ENCODE data around the gene ALG3. TPM values are rescaled to one million over a fixed set of nuclear protein-coding genes. Genes with fewer than 3 reads are reported as not detected.

The ALG3 gene
- total RNA-seq, 1 experiment from 2014 or later, result 62.2 TPM

- H3K4me1 Mint-ChIP-seq, result peaks cover 19 to 21% of the 10 kb centered on the region in 2 experiments
- peaks cover 0 to 8% (median 2%) of the 10 kb centered on the region in 3 experiments; a peak in 3 of 7 replicates for H3K36me3 Mint-ChIP-seq (ENCODE audit: insufficient read depth in 1 of 3, low read depth in 3 of 3)
- H3K4ac ChIP-seq (ENCODE audit: low read depth, low read length), result no peak overlapping the region
- no peak overlapping the region for H3K27ac Mint-ChIP-seq
- H3K9me3 Mint-ChIP-seq, result no peaks in the 10 kb centered on the region
- no peak overlapping the region for H2BK12ac ChIP-seq (ENCODE audit: insufficient read length, low read depth, low read length)
- peak overlapping the region; percentile 21 for H3K4me2 ChIP-seq (ENCODE audit: insufficient read depth, insufficient read length, low read length)
- H3K56ac ChIP-seq (ENCODE audit: insufficient read length, low read depth, low read length), result no peak overlapping the region
- H2BK5ac ChIP-seq (ENCODE audit: insufficient read length, low read length), result no peak overlapping the region
- no peaks in the 10 kb centered on the region for H3K9me3 ChIP-seq (ENCODE audit: control insufficient read depth, low read depth, low read length)
- H3K23ac ChIP-seq (ENCODE audit: insufficient read length, low read depth, low read length), result no peak overlapping the region
- H4K91ac ChIP-seq (ENCODE audit: insufficient read length, low read depth, low read length), result no peak overlapping the region
- no peak overlapping the region for H4K8ac ChIP-seq (replicated peaks; ENCODE audit: insufficient read length, low read depth, low read length)
- H3K27ac ChIP-seq (ENCODE audit: insufficient read length, low read depth, low read length), result no peak overlapping the region
- H2BK120ac ChIP-seq (ENCODE audit: low read depth, low read length, poor library complexity, severe bottlenecking), result no peak overlapping the region
- H3K79me2 ChIP-seq (ENCODE audit: insufficient read depth, low read length), result no peaks in the 10 kb centered on the region
- no peak overlapping the region for H3K9ac ChIP-seq (ENCODE audit: extremely low read depth, insufficient read length, low read length)
- H3K4me1 ChIP-seq (ENCODE audit: insufficient read depth, low read length), result no peaks in the 10 kb centered on the region
- H3K27me3 ChIP-seq (ENCODE audit: insufficient read depth, low read length), result peaks cover 14% of the 10 kb centered on the region; the same call in 1 of the 2 replicates
- no peak overlapping the region for H3K18ac ChIP-seq (ENCODE audit: insufficient read length, low read depth, low read length)
- H3T11ph ChIP-seq (ENCODE audit: low read length), result no peak overlapping the region
- H2AFZ ChIP-seq (ENCODE audit: low read length), result no peak overlapping the region
- H4K5ac ChIP-seq (ENCODE audit: insufficient read length, low read depth, low read length), result no peak overlapping the region
- no peaks in the 10 kb centered on the region for H4K20me1 ChIP-seq (ENCODE audit: control insufficient read depth, insufficient read depth, insufficient read length)
- no peak overlapping the region for H2AK5ac ChIP-seq (ENCODE audit: insufficient read length, low read length)
- DNase-seq, result no peak
- no CpG with 5 or more reads among the region's 28 CpGs for WGBS (ENCODE audit: extremely low coverage, insufficient read length, low lambda C conversion rate)
- H2BK15ac ChIP-seq (ENCODE audit: low read depth, low read length), result no peak overlapping the region
- peak overlapping the region; percentile 62 to 68 for H3K4me3 Mint-ChIP-seq
- peaks cover 65% of the 10 kb centered on the region for H3K27me3 Mint-ChIP-seq (ENCODE audit: low read depth)
- no peak overlapping the region for H3K14ac ChIP-seq (ENCODE audit: insufficient read depth, low read length)
- H3K79me1 ChIP-seq (ENCODE audit: insufficient read depth, low read depth, low read length, poor library complexity, severe bottlenecking), result no peaks in the 10 kb centered on the region
- no peak for TF ChIP-seq CTCF (conservative IDR thresholded peaks at IDR 0.05)
- no peak overlapping the region for H2BK20ac ChIP-seq (ENCODE audit: low read depth, low read length, poor library complexity, severe bottlenecking)
- peaks cover 21% of the 10 kb centered on the region for H3K23me2 ChIP-seq (ENCODE audit: insufficient read length, low read depth, low read length, poor library complexity, severe bottlenecking)
Measured at GRCh38 chr3:184259396-184259877, 10.7 kb upstream of the ALG3 start.
